GM18498 (cell line): ENCODE results near the gene RAI1.
A peak's percentile ranks its signal among the peaks of the same experiment; 100 is the strongest.

Experiments
- ATAC-seq: cut with Tn5 transposase; IDR thresholded peaks from one replicate; pipeline ENCODE4 v1.9.1; 2021; ENCODE audit warnings: mild to moderate bottlenecking, moderate library complexity; ENCODE audit not compliant: unreplicated experiment

The RAI1 gene

GRCh38 chr17:17745476-17746455 lies 64.5 kb downstream of the RAI1 start:
- no peak for ATAC-seq

- no peak for ATAC-seq
Measured at GRCh38 chr17:17748179-17748578, 66.9 kb downstream of the RAI1 start.

GRCh38 chr17:17748604-17749003 lies 67.3 kb downstream of the RAI1 start:
- ATAC-seq: no peak

GRCh38 chr17:17749025-17749772 lies 67.9 kb downstream of the RAI1 start:
- no peak for ATAC-seq

- ATAC-seq: no peak
Measured at GRCh38 chr17:17749921-17750320, 68.7 kb downstream of the RAI1 start.

- ATAC-seq: no peak
Measured at GRCh38 chr17:17750881-17751280, 69.6 kb downstream of the RAI1 start.

GRCh38 chr17:17751489-17752088 lies 70.3 kb downstream of the RAI1 start:
- ATAC-seq: no peak

- peak; percentile 84 for ATAC-seq
Measured at GRCh38 chr17:17752089-17752820, 71.0 kb downstream of the RAI1 start.

GRCh38 chr17:17752821-17753321 lies 71.6 kb downstream of the RAI1 start:
- ATAC-seq: no peak

GRCh38 chr17:17754719-17755686 lies 73.7 kb downstream of the RAI1 start:
- ATAC-seq: no peak

GRCh38 chr17:17755715-17756114 lies 74.5 kb downstream of the RAI1 start:
- ATAC-seq: no peak

GRCh38 chr17:17757391-17757791 lies 76.1 kb downstream of the RAI1 start:
- ATAC-seq: no peak

- ATAC-seq: no peak
Measured at GRCh38 chr17:17757956-17758845, 76.9 kb downstream of the RAI1 start.

GRCh38 chr17:17758941-17759563 lies 77.8 kb downstream of the RAI1 start:
- ATAC-seq: no peak

GRCh38 chr17:17760350-17760749 lies 79.1 kb downstream of the RAI1 start:
- ATAC-seq: no peak

- no peak for ATAC-seq
Measured at GRCh38 chr17:17760872-17761550, 79.8 kb downstream of the RAI1 start.
